ENCODE results near the gene FAM13A. TPM values are rescaled to one million over a fixed set of nuclear protein-coding genes. Genes with fewer than 3 reads are reported as not detected.
A peak's percentile ranks its signal among the peaks of the same experiment; 100 is the strongest.

Gene FAM13A
- total and polyA plus RNA-seq, 2 of the 4 experiments (the other 2 are of a cell fraction), result 13.1 to 22.0 TPM

- H2AK5ac ChIP-seq (ENCODE audit: low read depth, low read length), result no peak overlapping the region
- peak overlapping the region; percentile 40; the same call in 1 of the 2 replicates for H3K18ac ChIP-seq (ENCODE audit: low read depth, low read length)
- H3K56ac ChIP-seq (ENCODE audit: extremely low read depth, insufficient read depth, low read length), result peak overlapping the region; percentile 81
- H4K8ac ChIP-seq (ENCODE audit: low read depth in 2 of 2, low read length in 2 of 2), result peak overlapping the region; percentile 40 to 71; a peak in 3 of 4 replicates
- H3K4me3 ChIP-seq (ENCODE audit: insufficient read depth, low read depth, low read length), result peak overlapping the region; percentile 52
- H2BK15ac ChIP-seq (ENCODE audit: low read depth, low read length), result 0 out of 3 replicates have a peak overlapping the region, but pooled peaks have one; percentile 21
- H4K91ac ChIP-seq (ENCODE audit: insufficient read depth, low read depth, low read length), result peak overlapping the region; percentile 59; the same call in 1 of the 2 replicates
- H2BK120ac ChIP-seq (ENCODE audit: low read depth, low read length), result peak overlapping the region; percentile 17
- no CpG with 5 or more reads among the region's 2 CpGs for WGBS, 2 experiments (ENCODE audit: extremely low coverage in 2 of 2, insufficient read length in 1 of 2)
- H3K4me1 ChIP-seq (ENCODE audit: control insufficient read depth, insufficient read depth, low read length), result peaks cover 2% of the 10 kb centered on the region; the same call in 1 of the 2 replicates
- peak overlapping the region; percentile 12; the same call in 1 of the 2 replicates for H3K4ac ChIP-seq (ENCODE audit: low read depth, low read length)
- in situ Hi-C loops (cut with MboI; ENCODE audit: low sequenced_read_pairs) (no loop called here), intact Hi-C loops (cut with micrococcal nuclease) (loop anchor here (2.0 kb wide), 1 partner anchor 54 kb away; the partner anchor contains the start of gene TIGD2), dilution Hi-C loops (cut with HindIII; ENCODE audit: low sequenced_read_pairs, unreplicated experiment) (no loop called here)
- peak overlapping the region; percentile 5 for H3K14ac ChIP-seq (replicated peaks; ENCODE audit: low read depth, low read length)
- H3K27ac ChIP-seq (ENCODE audit: insufficient read depth, low read length), result peak overlapping the region; percentile 6
- H4K5ac ChIP-seq (ENCODE audit: low read depth, low read length), result peak overlapping the region; percentile 14; the same call in 1 of the 2 replicates
- H3K36me3 ChIP-seq (ENCODE audit: control insufficient read depth, insufficient read depth, low read length), result no peaks in the 10 kb centered on the region
- H2AK9ac ChIP-seq (replicated peaks; ENCODE audit: low read depth, low read length, poor library complexity), result no peak overlapping the region
- peak overlapping the region; percentile 19 for H3K23ac ChIP-seq (ENCODE audit: low read depth, low read length)
- POLR2A ChIA-PET (ENCODE audit: unreplicated experiment), result interaction anchor here (0.6 kb wide), 3 partner anchors 264 to 1017 kb away, joined by 7 to 13 read pairs (median 10); no protein-coding TSS in a partner anchor
- no peaks in the 10 kb centered on the region for H4K20me1 ChIP-seq (ENCODE audit: insufficient read depth, low read length)
- H3K9me3 ChIP-seq (ENCODE audit: control insufficient read depth, insufficient read depth, low read length), result no peaks in the 10 kb centered on the region
- H2AFZ ChIP-seq (replicated peaks; ENCODE audit: low read length, poor library complexity), result peak overlapping the region; percentile 71
- H3K27me3 ChIP-seq (ENCODE audit: control insufficient read depth, insufficient read depth, low read length), result no peaks in the 10 kb centered on the region
- ATAC-seq (ENCODE audit: low read depth), result peak; percentile 83
- H3K79me1 ChIP-seq (ENCODE audit: low read depth in 1 of 2, low read length in 2 of 2), result peaks cover 20 to 21% of the 10 kb centered on the region in 2 experiments
- no peaks in the 10 kb centered on the region for H3K9me1 ChIP-seq (ENCODE audit: insufficient read depth, low read length)
- CTCF ChIA-PET, result interaction anchor here (1.3 to 1.8 kb wide), 2 partner anchors 8 to 10 kb away, joined by 3 to 4 read pairs; no protein-coding TSS in a partner anchor
- DNase-seq, result no peak
- peak overlapping the region; percentile 73 for H3K9ac ChIP-seq (ENCODE audit: low read depth, low read length)
- peak overlapping the region; percentile 91 for H3K4me2 ChIP-seq (ENCODE audit: low read depth, low read length)
- H2BK5ac ChIP-seq (ENCODE audit: low read depth, low read length, poor library complexity, severe bottlenecking), result peak overlapping the region; percentile 59
- no peak overlapping the region for H2BK20ac ChIP-seq (ENCODE audit: low read depth, low read length)
- BruUV-seq (replicated peaks), result TSS peak; percentile 54
- TF ChIP-seq MXI1 (IDR thresholded peaks at IDR 0.05; ENCODE audit: borderline replicate concordance, low read depth, low read length) (no peak), SMC3 (IDR thresholded peaks at IDR 0.05; ENCODE audit: low read depth, low read length) (no peak), RFX5 (IDR thresholded peaks at IDR 0.05; ENCODE audit: low read depth, low read length) (no peak), CEBPB (IDR thresholded peaks at IDR 0.05; ENCODE audit: low read depth, low read length) (no peak), USF2 (IDR thresholded peaks at IDR 0.05; ENCODE audit: low read depth, low read length) (no peak), FOS (IDR thresholded peaks at IDR 0.05; ENCODE audit: low read depth, low read length) (no peak), RAD21 (IDR thresholded peaks at IDR 0.05; ENCODE audit: low read length) (no peak), MAZ (IDR thresholded peaks at IDR 0.05; ENCODE audit: borderline replicate concordance, low read depth, low read length) (no peak), POLR2A (IDR thresholded peaks at IDR 0.05; ENCODE audit: low read depth, low read length) (no peak)
These were observed 563 bp downstream of the FAM13A start for GRCh38 chr4:89056292-89056952.

Measured in IMR-90 (cell line).